HepG2 (cell line): ENCODE results near the gene ZNF777. TPM values are rescaled to one million over a fixed set of nuclear protein-coding genes. Genes with fewer than 3 reads are reported as not detected.

Source experiments
- ATAC-seq: fragments of 200-7000 bp; cut with Tn5 transposase; 3 replicates; pipeline ENCODE4 v1.9.1; 2020; ENCODE audit warnings: mild to moderate bottlenecking, moderate library complexity
- BruUV-seq: library from RNA; stranded (reverse); fragments of 400-500 nt; replicated peaks from 2 replicates; lab custom pipeline; 2021; lab: Mats Ljungman, UMichigan
- CTCF ChIA-PET: fragments of 300-600 bp; formaldehyde crosslinking; extraction: SDS; loops from one replicate; lab custom pipeline; 2021; ENCODE audit warnings: low total read pairs, inconsistent platforms, low intra/inter-chr PET ratio; lab: Yijun Ruan, JAX
- POLR2A ChIA-PET: fragments of 350-600 bp; sonication (Branson Sonifier 250); formaldehyde crosslinking; loops from one replicate; lab custom pipeline; 2020; ENCODE audit warnings: antibody characterized with exemption, inconsistent platforms; lab: Yijun Ruan, JAX
- DNase-seq: peaks from one replicate; pipeline ENCODE4 v3.0.0-alpha.2; 2015; ENCODE audit warnings: low spot score
- FAIRE-seq: peaks from 3 replicates; lab custom pipeline; 2011; peaks lifted over from hg19 to GRCh38; lab: Jason Lieb, UNC
- H2AFZ ChIP-seq: one replicate; pipeline ENCODE4 v1.6.1; 2011; ENCODE audit warnings: low read length, inconsistent platforms
- H3K27ac ChIP-seq: fragments of 300-600 bp; 3 replicates; pipeline ENCODE4 v1.8.0; 2011; ENCODE audit warnings: mixed run types, mild to moderate bottlenecking, mixed read lengths, low read length, inconsistent platforms; ENCODE audit not compliant: insufficient read depth; ENCODE audit errors: extremely low read length
- H3K27me3 ChIP-seq, 2 experiments: fragments of 200-600 bp in 1 of 2; 2 replicates in 1 of 2; 3 replicates in 1 of 2; pipeline versions ENCODE4 v1.6.0 to v1.8.0; 2011; ENCODE audit warnings: low read length in 2 of 2, mild to moderate bottlenecking in 2 of 2, moderate library complexity in 2 of 2, inconsistent platforms in 1 of 2; ENCODE audit not compliant: insufficient read depth in 2 of 2, control insufficient read depth in 1 of 2
- H3K36me3 ChIP-seq, 2 experiments: fragments of 200-600 bp in 1 of 2; replicated peaks in 1 of 2; 2 replicates in 1 of 2; 3 replicates in 1 of 2; pipeline versions ENCODE4 v1.5.1 to v1.8.0; 2011; ENCODE audit warnings: low read length in 2 of 2, inconsistent platforms in 1 of 2; ENCODE audit not compliant: insufficient read depth in 2 of 2, control insufficient read depth in 1 of 2
- H3K4me1 ChIP-seq: 2 replicates; pipeline ENCODE4 v1.5.1; 2012; ENCODE audit warnings: low read length, inconsistent platforms; ENCODE audit not compliant: insufficient read depth
- H3K4me2 ChIP-seq: 2 replicates; pipeline ENCODE4 v1.6.0; 2011; ENCODE audit warnings: low read depth, low read length, inconsistent platforms
- H3K4me3 ChIP-seq, 3 experiments: fragments of 200-600 bp in 1 of 3; sonication (generic), shearing (Covaris generic) in 1 of 3; replicated peaks in 1 of 3; 2 replicates each; pipeline ENCODE4 v1.5.1; 2011 to 2016; ENCODE audit warnings: low read length in 3 of 3, inconsistent platforms in 2 of 3, low read depth in 2 of 3, mild to moderate bottlenecking in 2 of 3, control low read depth in 1 of 3, mixed read lengths in 1 of 3; ENCODE audit not compliant: insufficient read depth in 1 of 3
- H3K79me2 ChIP-seq: one replicate; pipeline ENCODE4 v1.6.1; 2011; ENCODE audit warnings: low read length, inconsistent platforms; ENCODE audit not compliant: insufficient read depth
- H3K9ac ChIP-seq: 2 replicates; pipeline ENCODE4 v1.6.0; 2011; ENCODE audit warnings: mild to moderate bottlenecking, low read depth, low read length, inconsistent platforms; ENCODE audit not compliant: insufficient read depth
- H3K9me3 ChIP-seq: 2 replicates; pipeline ENCODE4 v1.5.1; 2012; ENCODE audit warnings: mild to moderate bottlenecking, low read length
- H4K20me1 ChIP-seq: 2 replicates; pipeline ENCODE4 v1.6.0; 2011; ENCODE audit warnings: inconsistent platforms, mild to moderate bottlenecking, low read length, moderate library complexity; ENCODE audit not compliant: insufficient read depth
- CHD4 ChIP-seq: fragments of 200-600 bp; sonication (generic); IDR thresholded peaks from 2 replicates; pipeline ENCODE4 v1.7.0; 2017; ENCODE audit warnings: mild to moderate bottlenecking, low read length, borderline replicate concordance
- MAFF ChIP-seq: IDR thresholded peaks from 2 replicates; pipeline ENCODE4 v1.6.1; 2011; ENCODE audit warnings: low read depth, low read length, improper control_type of control experiment
- MAFK ChIP-seq, 2 experiments: IDR thresholded peaks in 1 of 2; conservative IDR thresholded peaks in 1 of 2; 2 replicates each; pipeline ENCODE4 v1.6.1; 2011; ENCODE audit warnings: improper control_type of control experiment in 2 of 2, low read length in 2 of 2
- NFYC ChIP-seq: IDR thresholded peaks from 2 replicates; pipeline ENCODE4 v1.6.1; 2016; ENCODE audit warnings: missing genetic modification reagents, missing compliant biosample characterization
- SNAPC4 ChIP-seq: sonication (generic); formaldehyde crosslinking; IDR thresholded peaks from 2 replicates; pipeline ENCODE4 v1.4.0; 2020; ENCODE audit warnings: mild to moderate bottlenecking, missing genetic modification reagents
- WGBS: methylation state at CpG from one replicate; pipeline ENCODE4 v1.1.6; 2017; ENCODE audit warnings: low lambda C conversion rate; 5-methylcytosine and 5-hydroxymethylcytosine counted together
- in situ Hi-C: cut with HindIII; loops from 2 replicates; pipeline ENCODE4 v1.10.0; 2017; ENCODE audit warnings: low pct_unique_long_range_greater_than_20kb; ENCODE audit not compliant: extremely low pct_ligation_motif_present
- intact Hi-C: fragments of 100-400 bp; cut with micrococcal nuclease; formaldehyde crosslinking; loops from one replicate; pipeline ENCODE4 v1.10.0; 2022; ENCODE audit not compliant: unreplicated experiment
- polyA plus RNA-seq, 8 experiments: library from polyadenylated mRNA; depleted of rRNA in 3 of 8; stranded (reverse) in 7 of 8; unstranded in 1 of 8; fragments of >200 nt; fragmentation: Illumina TruSeq in 4 of 8; extraction: Trizol in 4 of 8; gene quantifications; 2 replicates each; pipeline versions ENCODE4 v1.2.1 to v1.2.3, GENCODE V29; 2011 to 2016; ENCODE audit warnings: low read depth in 4 of 8, missing spikeins in 1 of 8, mixed read lengths in 1 of 8; ENCODE audit not compliant: insufficient read depth in 1 of 8
- total RNA-seq, 5 experiments: library from RNA; depleted of rRNA; stranded (reverse); fragments of >200 nt; fragmentation: Illumina TruSeq; extraction: Trizol; gene quantifications; 2 replicates each; pipeline ENCODE4 v1.2.3, GENCODE V29; 2016; ENCODE audit warnings: low read depth in 1 of 5

ZNF777 gene
- total and polyA plus RNA-seq, 2 of the 13 experiments (the other 11 are each of a cell fraction or from before 2014, with no cell fraction given) = 3.8 to 6.0 TPM

- Histone ChIP-seq H3K4me2 (no peak overlapping the region), H3K4me3 (no peak overlapping the region), H3K79me2 (no peaks in the 10 kb centered on the region), H4K20me1 (no peaks in the 10 kb centered on the region), H3K27ac (no peak overlapping the region), H3K9me3 (no peaks in the 10 kb centered on the region; the same call in 1 of the 2 replicates), H3K27me3 (no peaks in the 10 kb centered on the region), H3K4me1 (no peaks in the 10 kb centered on the region), H3K36me3 (peaks cover 5 to 34% of the 10 kb centered on the region in 2 experiments; a peak in 4 of 5 replicates), H2AFZ (no peak overlapping the region), H3K9ac (no peak overlapping the region)
- CTCF ChIA-PET = no interaction called here
- POLR2A ChIA-PET = no interaction called here
- BruUV-seq = no TSS peak
- no peak for DNase-seq
- no peak for ATAC-seq
- in situ Hi-C loops = no loop called here
- 100% methylated on average over 1 of the region's 1 CpG for WGBS
- TF ChIP-seq SNAPC4 (no peak), NFYC (CRISPR knock-in tag) (no peak), CHD4 (no peak), MAFF (peak; percentile 44; the same call in 1 of the 2 replicates), MAFK (conservative IDR thresholded peaks at IDR 0.05 in 1 of 2, IDR thresholded peaks at IDR 0.05 in 1 of 2; ENCODE audit: low read length in 2 of 2) (peak; percentile 57 to 64)
- no peak for FAIRE-seq
- intact Hi-C loops = no loop called here
Observed at GRCh38 chr7:149479568-149479967, 18.7 kb upstream of the ZNF777 start.
